Measurements from ENCODE around the gene ACBD6. TPM values are rescaled to one million over a fixed set of nuclear protein-coding genes. Genes with fewer than 3 reads are reported as not detected.

Gene ACBD6
- total RNA-seq, 1 donor from 2014 or later: 43.4 TPM

- peaks cover 9% of the 10 kb centered on the region for H4K20me1 ChIP-seq (ENCODE audit: insufficient read depth, low read length)
- no peak overlapping the region for H3K27ac Mint-ChIP-seq (ENCODE audit: unreplicated experiment)
- H3K9ac ChIP-seq (ENCODE audit: low read length): no peak overlapping the region
- no peaks in the 10 kb centered on the region for H3K27me3 ChIP-seq (ENCODE audit: insufficient read depth, low read length)
- H2AFZ ChIP-seq (ENCODE audit: low read depth, low read length): no peak overlapping the region
- no peaks in the 10 kb centered on the region for H3K36me3 ChIP-seq (ENCODE audit: insufficient read depth, low read length)
- DNase-seq (ENCODE audit: low read depth) (no peak), FAIRE-seq (no peak)
- H3K36me3 Mint-ChIP-seq (ENCODE audit: low read depth, unreplicated experiment): no peaks in the 10 kb centered on the region
- H3K79me2 ChIP-seq (ENCODE audit: insufficient read depth, low read length): no peaks in the 10 kb centered on the region
- H3K4me1 Mint-ChIP-seq (ENCODE audit: low read depth, unreplicated experiment): no peaks in the 10 kb centered on the region
- H3K27ac ChIP-seq (ENCODE audit: low read depth, low read length): no peak overlapping the region
- H3K9me3 ChIP-seq (ENCODE audit: insufficient read depth, low read depth, low read length): no peaks in the 10 kb centered on the region
- H3K27me3 Mint-ChIP-seq (ENCODE audit: low read depth, unreplicated experiment): no peaks in the 10 kb centered on the region
- no peak overlapping the region for H3K4me2 ChIP-seq (ENCODE audit: low read length)
- H3K9me3 Mint-ChIP-seq (ENCODE audit: unreplicated experiment): peaks cover 1% of the 10 kb centered on the region
- no peaks in the 10 kb centered on the region for H3K4me1 ChIP-seq (ENCODE audit: insufficient read depth, low read length)
- no peak overlapping the region for H3K4me3 Mint-ChIP-seq (ENCODE audit: unreplicated experiment)
- no peak overlapping the region for H3K4me3 ChIP-seq (ENCODE audit: insufficient read depth, low read depth, low read length)
- TF ChIP-seq CTCF (IDR thresholded peaks at IDR 0.05; ENCODE audit: insufficient read depth, low read depth, low read length): no peak
- no peak for TF ChIP-seq EZH2 (IDR thresholded peaks at IDR 0.05; ENCODE audit: insufficient read depth, low read length)
Observed at GRCh38 chr1:180327089-180327488, 175.3 kb downstream of the ACBD6 start.

- no peak for TF ChIP-seq CTCF (IDR thresholded peaks at IDR 0.05; ENCODE audit: insufficient read depth, low read depth, low read length)
- TF ChIP-seq EZH2 (IDR thresholded peaks at IDR 0.05; ENCODE audit: insufficient read depth, low read length): no peak
- H3K4me1 Mint-ChIP-seq (ENCODE audit: low read depth, unreplicated experiment): peaks cover 34% of the 10 kb centered on the region
- FAIRE-seq: no peak
Observed at GRCh38 chr1:180312926-180313325, 189.5 kb downstream of the ACBD6 start.

GRCh38 chr1:180311011-180311730 is 191.2 kb downstream of the ACBD6 start:
- no peaks in the 10 kb centered on the region for H3K9me3 Mint-ChIP-seq (ENCODE audit: unreplicated experiment)
- peaks cover 2% of the 10 kb centered on the region for H3K36me3 Mint-ChIP-seq (ENCODE audit: low read depth, unreplicated experiment)
- H3K9me3 ChIP-seq (ENCODE audit: insufficient read depth, low read depth, low read length): no peaks in the 10 kb centered on the region
- no peaks in the 10 kb centered on the region for H3K27me3 Mint-ChIP-seq (ENCODE audit: low read depth, unreplicated experiment)
- peaks cover 34% of the 10 kb centered on the region for H3K4me1 Mint-ChIP-seq (ENCODE audit: low read depth, unreplicated experiment)
- H3K27ac ChIP-seq (ENCODE audit: low read depth, low read length): no peak overlapping the region
- H3K4me3 ChIP-seq (ENCODE audit: insufficient read depth, low read depth, low read length): no peak overlapping the region
- H3K4me3 Mint-ChIP-seq (ENCODE audit: unreplicated experiment): no peak overlapping the region
- peaks cover 10% of the 10 kb centered on the region for H3K4me1 ChIP-seq (ENCODE audit: insufficient read depth, low read length)
- DNase-seq (ENCODE audit: low read depth) (peak; percentile 46), FAIRE-seq (no peak)
- H4K20me1 ChIP-seq (ENCODE audit: insufficient read depth, low read length): peaks cover 4% of the 10 kb centered on the region
- H3K4me2 ChIP-seq (ENCODE audit: low read length): peak overlapping the region; percentile 45
- no peak overlapping the region for H3K9ac ChIP-seq (ENCODE audit: low read length)
- H3K79me2 ChIP-seq (ENCODE audit: insufficient read depth, low read length): no peaks in the 10 kb centered on the region
- no peak for TF ChIP-seq CTCF (IDR thresholded peaks at IDR 0.05; ENCODE audit: insufficient read depth, low read depth, low read length)
- no peak for TF ChIP-seq EZH2 (IDR thresholded peaks at IDR 0.05; ENCODE audit: insufficient read depth, low read length)
- no peaks in the 10 kb centered on the region for H3K27me3 ChIP-seq (ENCODE audit: insufficient read depth, low read length)
- peak overlapping the region; percentile 47 for H3K27ac Mint-ChIP-seq (ENCODE audit: unreplicated experiment)
- H3K36me3 ChIP-seq (ENCODE audit: insufficient read depth, low read length): no peaks in the 10 kb centered on the region
- no peak overlapping the region for H2AFZ ChIP-seq (ENCODE audit: low read depth, low read length)

More at GRCh38 chr1:180312926-180313325, 189.5 kb downstream of the ACBD6 start:
- no peaks in the 10 kb centered on the region for H3K36me3 Mint-ChIP-seq (ENCODE audit: low read depth, unreplicated experiment)
- no peaks in the 10 kb centered on the region for H3K9me3 ChIP-seq (ENCODE audit: insufficient read depth, low read depth, low read length)
- H3K4me3 ChIP-seq (ENCODE audit: insufficient read depth, low read depth, low read length): no peak overlapping the region
- H3K36me3 ChIP-seq (ENCODE audit: insufficient read depth, low read length): no peaks in the 10 kb centered on the region
- H3K27ac Mint-ChIP-seq (ENCODE audit: unreplicated experiment): no peak overlapping the region
- no peaks in the 10 kb centered on the region for H3K79me2 ChIP-seq (ENCODE audit: insufficient read depth, low read length)
- H3K4me1 ChIP-seq (ENCODE audit: insufficient read depth, low read length): peaks cover 10% of the 10 kb centered on the region
- H3K27ac ChIP-seq (ENCODE audit: low read depth, low read length): no peak overlapping the region
- H2AFZ ChIP-seq (ENCODE audit: low read depth, low read length): no peak overlapping the region
- no peaks in the 10 kb centered on the region for H3K27me3 Mint-ChIP-seq (ENCODE audit: low read depth, unreplicated experiment)
- H3K9ac ChIP-seq (ENCODE audit: low read length): no peak overlapping the region
- H3K27me3 ChIP-seq (ENCODE audit: insufficient read depth, low read length): no peaks in the 10 kb centered on the region
- DNase-seq (ENCODE audit: low read depth): peak; percentile 10
- no peaks in the 10 kb centered on the region for H3K9me3 Mint-ChIP-seq (ENCODE audit: unreplicated experiment)
- peaks cover 4% of the 10 kb centered on the region for H4K20me1 ChIP-seq (ENCODE audit: insufficient read depth, low read length)
- H3K4me3 Mint-ChIP-seq (ENCODE audit: unreplicated experiment): no peak overlapping the region
- H3K4me2 ChIP-seq (ENCODE audit: low read length): no peak overlapping the region

All from astrocyte (in vitro differentiated cells and primary cell).